Calu3 (cell line): Measurements from ENCODE around the gene MYL12B. TPM values are rescaled to one million over a fixed set of nuclear protein-coding genes. Genes with fewer than 3 reads are reported as not detected.

Experiments used
- BruUV-seq: library from RNA; stranded (reverse); fragments of 400-500 nt; replicated peaks from 2 replicates; lab custom pipeline; 2021; lab: Mats Ljungman, UMichigan
- CTCF ChIA-PET: fragments of 300-600 bp; sonication (Branson Sonifier 250); formaldehyde crosslinking; loops from one replicate; lab custom pipeline; 2022; ENCODE audit warnings: antibody characterized with exemption; lab: Charles Lee
- DNase-seq: peaks from one replicate; pipeline ENCODE4 v3.0.0; 2022
- H3K27ac Mint-ChIP-seq: one replicate; pipeline ENCODE4 v1.8.0; 2022; ENCODE audit warnings: mixed read lengths; ENCODE audit not compliant: unreplicated experiment
- H3K27me3 Mint-ChIP-seq: one replicate; pipeline ENCODE4 v1.8.0; 2022; ENCODE audit warnings: mixed read lengths; ENCODE audit not compliant: unreplicated experiment
- H3K36me3 Mint-ChIP-seq: one replicate; pipeline ENCODE4 v1.8.0; 2022; ENCODE audit warnings: mild to moderate bottlenecking, moderate library complexity, mixed read lengths; ENCODE audit not compliant: insufficient read depth, unreplicated experiment
- H3K4me1 Mint-ChIP-seq: one replicate; pipeline ENCODE4 v1.8.0; 2022; ENCODE audit warnings: mild to moderate bottlenecking, low read depth, mixed read lengths; ENCODE audit not compliant: unreplicated experiment
- H3K4me3 Mint-ChIP-seq: one replicate; pipeline ENCODE4 v1.8.0; 2022; ENCODE audit warnings: mild to moderate bottlenecking, low read depth, moderate library complexity, mixed read lengths; ENCODE audit not compliant: unreplicated experiment
- H3K9me3 Mint-ChIP-seq: one replicate; pipeline ENCODE4 v1.8.0; 2022; ENCODE audit warnings: low read depth, mixed read lengths; ENCODE audit not compliant: unreplicated experiment
- CTCF ChIP-seq: fragments of 200-600 bp; IDR thresholded peaks from one replicate; pipeline ENCODE4 v1.8.0; 2022; ENCODE audit warnings: antibody characterized with exemption; ENCODE audit not compliant: unreplicated experiment
- intact Hi-C: fragments of 100-400 bp; cut with micrococcal nuclease; formaldehyde crosslinking; loops from one replicate; pipeline ENCODE4 v1.10.0; 2022; ENCODE audit not compliant: unreplicated experiment
- total RNA-seq: library from RNA; stranded (reverse); gene quantifications from 2 replicates; pipeline ENCODE4 v1.2.3, GENCODE V29; 2022

The MYL12B gene
- total RNA-seq, 1 experiment from 2014 or later: 523 TPM

DNA sequence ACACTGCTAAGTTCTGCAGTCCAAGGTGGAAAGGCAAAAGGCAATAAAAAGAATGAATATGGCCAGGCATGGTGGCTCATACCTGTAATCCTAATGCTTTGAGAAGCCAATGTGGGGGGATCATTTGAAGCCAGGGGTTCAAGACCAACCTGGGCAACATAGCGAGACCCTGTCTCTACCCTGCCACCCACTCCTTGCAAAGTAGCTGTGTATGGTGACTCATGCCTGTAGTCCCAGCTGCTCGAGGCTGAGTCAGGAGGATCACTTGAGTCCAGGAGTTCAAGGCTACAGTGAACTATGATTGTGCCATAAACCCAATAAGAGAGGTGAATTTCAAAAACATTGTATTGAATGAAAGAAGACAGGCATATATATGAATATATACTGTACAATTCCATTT lies 2.4 kb downstream of the MYL12B start:
- Mint-ChIP-seq H3K27ac (peak overlapping the region; percentile 67), H3K36me3 (peaks cover 80% of the 10 kb centered on the region), H3K9me3 (no peaks in the 10 kb centered on the region), H3K4me1 (peaks cover 60% of the 10 kb centered on the region), H3K27me3 (no peaks in the 10 kb centered on the region), H3K4me3 (peak overlapping the region; percentile 81)
- TF ChIP-seq CTCF: no peak
- CTCF ChIA-PET: interaction anchor here (1.2 to 2.3 kb wide), 3 partner anchors 12 to 17 kb away, joined by 4 to 5 read pairs (median 5); partner anchors contain the start of gene MYL12A
- intact Hi-C loops: no loop called here
- DNase-seq: no peak
- no TSS peak for BruUV-seq

DNA sequence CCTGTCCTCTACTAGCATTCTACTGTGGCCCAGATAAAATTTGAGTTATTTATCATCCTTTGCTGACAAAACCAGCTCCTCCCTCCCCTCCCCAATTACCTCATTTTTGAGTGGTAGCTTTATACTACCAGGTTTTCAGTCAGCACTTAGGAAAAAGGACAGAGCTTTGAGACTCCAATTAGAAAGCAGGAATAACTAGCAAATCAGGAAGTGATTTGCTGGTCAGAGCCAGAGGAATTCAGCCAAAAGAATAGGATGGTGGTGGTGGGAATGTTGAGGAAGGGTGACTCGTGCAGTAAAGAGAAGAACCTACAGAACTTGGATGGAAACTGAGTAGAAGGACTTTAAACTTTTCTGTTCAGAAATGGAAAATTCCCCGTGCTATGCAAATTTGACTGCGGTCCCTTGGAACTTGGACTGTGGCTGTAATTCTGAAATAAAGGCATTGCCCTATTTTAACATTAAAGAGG lies 3.7 kb downstream of the MYL12B start:
- Mint-ChIP-seq H3K4me3 (peak overlapping the region; percentile 81), H3K27me3 (no peaks in the 10 kb centered on the region), H3K36me3 (peaks cover 70% of the 10 kb centered on the region), H3K27ac (peak overlapping the region; percentile 38), H3K4me1 (peaks cover 59% of the 10 kb centered on the region), H3K9me3 (no peaks in the 10 kb centered on the region)
- DNase-seq: no peak
- CTCF ChIA-PET: interaction anchor here (2.3 kb wide), 1 partner anchor 14 kb away, joined by 5 read pairs; no protein-coding TSS in a partner anchor
- TF ChIP-seq CTCF: no peak
- BruUV-seq: no TSS peak
- intact Hi-C loops: no loop called here

DNA sequence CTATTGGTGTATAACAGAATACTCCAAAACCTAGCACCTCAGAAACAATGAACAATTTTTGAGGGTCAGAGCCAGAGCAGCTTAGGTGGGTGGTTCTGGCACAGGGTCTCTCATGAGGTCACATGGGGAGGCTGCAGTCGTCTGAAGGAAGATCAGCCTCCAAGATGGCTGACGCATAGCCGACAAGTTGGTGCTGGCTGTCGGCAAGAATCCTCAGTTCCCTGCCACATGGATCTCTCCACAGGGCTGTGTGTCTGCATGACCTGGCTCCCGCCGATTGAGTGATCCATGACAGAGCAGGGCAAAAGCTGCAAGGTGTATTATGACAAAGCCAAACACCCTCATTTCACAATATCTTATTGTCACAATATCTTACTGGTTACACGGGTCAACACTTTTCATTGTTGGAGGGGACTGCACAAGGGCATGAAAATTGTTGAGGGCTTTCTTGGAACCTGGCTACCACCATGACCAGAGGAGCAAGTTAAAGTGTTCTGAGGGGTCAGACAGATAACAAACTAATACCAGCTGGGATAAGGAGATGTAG lies 4.2 kb downstream of the MYL12B start:
- BruUV-seq: no TSS peak
- peaks cover 64% of the 10 kb centered on the region for H3K36me3 Mint-ChIP-seq
- peak overlapping the region; percentile 81 for H3K4me3 Mint-ChIP-seq
- H3K27ac Mint-ChIP-seq: no peak overlapping the region
- H3K27me3 Mint-ChIP-seq: no peaks in the 10 kb centered on the region
- CTCF ChIA-PET: interaction anchor here (2.3 kb wide), 1 partner anchor 13 kb away, joined by 5 read pairs; no protein-coding TSS in a partner anchor
- DNase-seq: no peak
- peaks cover 59% of the 10 kb centered on the region for H3K4me1 Mint-ChIP-seq
- no peaks in the 10 kb centered on the region for H3K9me3 Mint-ChIP-seq
- intact Hi-C loops: no loop called here
- TF ChIP-seq CTCF: no peak

- peak overlapping the region; percentile 40 for H3K4me3 Mint-ChIP-seq
- DNase-seq: no peak
- H3K36me3 Mint-ChIP-seq: peaks cover 55% of the 10 kb centered on the region
- intact Hi-C loops: no loop called here
- no peak for TF ChIP-seq CTCF
- H3K27ac Mint-ChIP-seq: no peak overlapping the region
- H3K4me1 Mint-ChIP-seq: peaks cover 70% of the 10 kb centered on the region
- no TSS peak for BruUV-seq
- no peaks in the 10 kb centered on the region for H3K9me3 Mint-ChIP-seq
- CTCF ChIA-PET: no interaction called here
- no peaks in the 10 kb centered on the region for H3K27me3 Mint-ChIP-seq
These were observed 6.4 kb downstream of the MYL12B start for GRCh38 chr18:3268306-3268705.
